ENCODE results near the gene DENND2A.
"Not testable (repeated sequence)": the region's sequence is repeated elsewhere in the genome, so short reads cannot be mapped to it uniquely, and the experiment has no call there.

DENND2A gene

GRCh38 chr7:140676956-140677355, 36.3 kb upstream of the DENND2A start:
- H3K9ac ChIP-seq (ENCODE audit: low read depth, low read length); H3K36me3 ChIP-seq (ENCODE audit: insufficient read depth, low read length); H3K9me3 ChIP-seq (ENCODE audit: control insufficient read depth, insufficient read depth, low read length); H3K4me1 ChIP-seq (ENCODE audit: insufficient read depth, low read length): not testable (repeated sequence)

GRCh38 chr7:140676306-140676705, 35.7 kb upstream of the DENND2A start:
- Histone ChIP-seq H3K9me3 (ENCODE audit: control insufficient read depth, insufficient read depth, low read length) (no peaks in the 10 kb centered on the region), H3K4me1 (ENCODE audit: insufficient read depth, low read length) (peaks cover 5% of the 10 kb centered on the region; the same call in 1 of the 2 replicates), H3K9ac (ENCODE audit: low read depth, low read length) (no peak overlapping the region), H3K36me3 (ENCODE audit: insufficient read depth, low read length) (no peaks in the 10 kb centered on the region)

- Histone ChIP-seq H3K36me3 (ENCODE audit: insufficient read depth, low read length) (no peaks in the 10 kb centered on the region), H3K9ac (ENCODE audit: low read depth, low read length) (no peak overlapping the region), H3K9me3 (ENCODE audit: control insufficient read depth, insufficient read depth, low read length) (no peaks in the 10 kb centered on the region), H3K4me1 (ENCODE audit: insufficient read depth, low read length) (peaks cover 5% of the 10 kb centered on the region; the same call in 1 of the 2 replicates)
Measured at GRCh38 chr7:140675726-140676125, 35.1 kb upstream of the DENND2A start.

GRCh38 chr7:140674899-140675701, 34.5 kb upstream of the DENND2A start:
- H3K9me3 ChIP-seq (ENCODE audit: control insufficient read depth, insufficient read depth, low read length), result no peaks in the 10 kb centered on the region
- no peak overlapping the region for H3K9ac ChIP-seq (ENCODE audit: low read depth, low read length)
- no peaks in the 10 kb centered on the region for H3K36me3 ChIP-seq (ENCODE audit: insufficient read depth, low read length)
- H3K4me1 ChIP-seq (ENCODE audit: insufficient read depth, low read length), result peaks cover 5% of the 10 kb centered on the region; the same call in 1 of the 2 replicates

GRCh38 chr7:140674356-140674800, 33.8 kb upstream of the DENND2A start:
- H3K9ac ChIP-seq (ENCODE audit: low read depth, low read length), result peak overlapping the region; percentile 63; the same call in 1 of the 2 replicates
- no peaks in the 10 kb centered on the region for H3K9me3 ChIP-seq (ENCODE audit: control insufficient read depth, insufficient read depth, low read length)

GRCh38 chr7:140673774-140674155, 33.2 kb upstream of the DENND2A start:
- Histone ChIP-seq H3K9ac (ENCODE audit: low read depth, low read length) (peak overlapping the region; percentile 63; the same call in 1 of the 2 replicates), H3K4me1 (ENCODE audit: insufficient read depth, low read length) (peaks cover 5% of the 10 kb centered on the region; the same call in 1 of the 2 replicates), H3K36me3 (ENCODE audit: insufficient read depth, low read length) (no peaks in the 10 kb centered on the region), H3K9me3 (ENCODE audit: control insufficient read depth, insufficient read depth, low read length) (no peaks in the 10 kb centered on the region)

More at GRCh38 chr7:140674356-140674800, 33.8 kb upstream of the DENND2A start:
- H3K4me1 ChIP-seq (ENCODE audit: insufficient read depth, low read length), result peaks cover 5% of the 10 kb centered on the region; the same call in 1 of the 2 replicates
- H3K36me3 ChIP-seq (ENCODE audit: insufficient read depth, low read length), result no peaks in the 10 kb centered on the region

GRCh38 chr7:140673063-140673773, 32.6 kb upstream of the DENND2A start:
- Histone ChIP-seq H3K4me1 (ENCODE audit: insufficient read depth, low read length) (peaks cover 5% of the 10 kb centered on the region; the same call in 1 of the 2 replicates), H3K9ac (ENCODE audit: low read depth, low read length) (peak overlapping the region; percentile 63), H3K36me3 (ENCODE audit: insufficient read depth, low read length) (no peaks in the 10 kb centered on the region), H3K9me3 (ENCODE audit: control insufficient read depth, insufficient read depth, low read length) (no peaks in the 10 kb centered on the region)

GRCh38 chr7:140672382-140673062, 31.9 kb upstream of the DENND2A start, which contains the start of gene ADCK2:
ADCK2 (plus strand) TSS chr7:140672945; CDS start chr7:140673331, 386 bp downstream.
- H3K9ac ChIP-seq (ENCODE audit: low read depth, low read length), result peak within 1 kb of the TSS; percentile 63
- H3K36me3 ChIP-seq (ENCODE audit: insufficient read depth, low read length), result no peaks in the 10 kb centered on the region
- H3K4me1 ChIP-seq (ENCODE audit: insufficient read depth, low read length), result peaks cover 5% of the 10 kb centered on the region; the same call in 1 of the 2 replicates
- no peaks in the 10 kb centered on the region for H3K9me3 ChIP-seq (ENCODE audit: control insufficient read depth, insufficient read depth, low read length)

GRCh38 chr7:140671966-140672365, 31.4 kb upstream of the DENND2A start:
- Histone ChIP-seq H3K4me1 (ENCODE audit: insufficient read depth, low read length) (peaks cover 5% of the 10 kb centered on the region; the same call in 1 of the 2 replicates), H3K9ac (ENCODE audit: low read depth, low read length) (peak overlapping the region; percentile 39; the same call in 1 of the 2 replicates), H3K9me3 (ENCODE audit: control insufficient read depth, insufficient read depth, low read length) (no peaks in the 10 kb centered on the region), H3K36me3 (ENCODE audit: insufficient read depth, low read length) (no peaks in the 10 kb centered on the region)

- no peak overlapping the region for H3K9ac ChIP-seq (ENCODE audit: low read depth, low read length)
- no peaks in the 10 kb centered on the region for H3K36me3 ChIP-seq (ENCODE audit: insufficient read depth, low read length)
- H3K4me1 ChIP-seq (ENCODE audit: insufficient read depth, low read length), result peaks cover 2% of the 10 kb centered on the region; the same call in 1 of the 2 replicates
- no peaks in the 10 kb centered on the region for H3K9me3 ChIP-seq (ENCODE audit: control insufficient read depth, insufficient read depth, low read length)
Measured at GRCh38 chr7:140670343-140670935, 29.8 kb upstream of the DENND2A start.

- H3K4me1 ChIP-seq (ENCODE audit: insufficient read depth, low read length); H3K9me3 ChIP-seq (ENCODE audit: control insufficient read depth, insufficient read depth, low read length); H3K36me3 ChIP-seq (ENCODE audit: insufficient read depth, low read length); H3K9ac ChIP-seq (ENCODE audit: low read depth, low read length): not testable (repeated sequence)
Measured at GRCh38 chr7:140669862-140670261, 29.2 kb upstream of the DENND2A start.

GRCh38 chr7:140669352-140669751, 28.7 kb upstream of the DENND2A start:
- H3K9ac ChIP-seq (ENCODE audit: low read depth, low read length), result no peak overlapping the region
- no peaks in the 10 kb centered on the region for H3K36me3 ChIP-seq (ENCODE audit: insufficient read depth, low read length)
- no peaks in the 10 kb centered on the region for H3K9me3 ChIP-seq (ENCODE audit: control insufficient read depth, insufficient read depth, low read length)
- H3K4me1 ChIP-seq (ENCODE audit: insufficient read depth, low read length), result no peaks in the 10 kb centered on the region

GRCh38 chr7:140668641-140669040, 28.0 kb upstream of the DENND2A start:
- H3K36me3 ChIP-seq (ENCODE audit: insufficient read depth, low read length), result no peaks in the 10 kb centered on the region

GRCh38 chr7:140667476-140667875, 26.9 kb upstream of the DENND2A start:
- no peaks in the 10 kb centered on the region for H3K9me3 ChIP-seq (ENCODE audit: control insufficient read depth, insufficient read depth, low read length)
- no peaks in the 10 kb centered on the region for H3K36me3 ChIP-seq (ENCODE audit: insufficient read depth, low read length)
- no peaks in the 10 kb centered on the region for H3K4me1 ChIP-seq (ENCODE audit: insufficient read depth, low read length)
- H3K9ac ChIP-seq (ENCODE audit: low read depth, low read length), result no peak overlapping the region

More at GRCh38 chr7:140668641-140669040, 28.0 kb upstream of the DENND2A start:
- no peaks in the 10 kb centered on the region for H3K4me1 ChIP-seq (ENCODE audit: insufficient read depth, low read length)
- no peak overlapping the region for H3K9ac ChIP-seq (ENCODE audit: low read depth, low read length)
- H3K9me3 ChIP-seq (ENCODE audit: control insufficient read depth, insufficient read depth, low read length), result no peaks in the 10 kb centered on the region
